Measurements from ENCODE around the gene LGALS9.

DNA sequence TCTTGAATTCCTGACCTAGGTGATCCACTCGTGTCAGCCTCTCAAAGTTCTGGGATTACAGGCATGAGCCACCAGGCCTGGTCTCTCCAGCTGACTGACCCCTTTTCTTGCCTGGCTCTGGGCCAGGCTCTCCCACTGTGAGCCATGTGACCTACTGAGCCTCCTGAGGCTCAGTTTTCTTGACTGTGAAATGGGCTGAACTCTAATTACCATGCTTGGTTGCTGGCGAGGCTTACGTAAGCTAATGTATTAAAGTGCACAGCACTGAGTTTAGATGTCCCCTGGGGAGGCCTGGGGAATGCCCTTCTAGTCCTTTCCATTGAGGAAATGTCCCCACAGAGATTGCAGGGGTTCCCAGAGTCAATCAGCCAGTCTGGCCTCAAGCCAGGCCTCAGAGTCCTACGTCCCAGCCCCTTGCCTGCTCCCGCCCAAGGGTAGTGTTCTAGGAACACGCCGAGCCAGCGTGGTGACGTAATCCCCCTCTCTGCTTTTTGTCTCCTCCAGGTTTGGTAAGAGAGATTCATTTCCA, 45.8 kb upstream of the LGALS9 start:
- TF ChIP-seq, protein P1, sequence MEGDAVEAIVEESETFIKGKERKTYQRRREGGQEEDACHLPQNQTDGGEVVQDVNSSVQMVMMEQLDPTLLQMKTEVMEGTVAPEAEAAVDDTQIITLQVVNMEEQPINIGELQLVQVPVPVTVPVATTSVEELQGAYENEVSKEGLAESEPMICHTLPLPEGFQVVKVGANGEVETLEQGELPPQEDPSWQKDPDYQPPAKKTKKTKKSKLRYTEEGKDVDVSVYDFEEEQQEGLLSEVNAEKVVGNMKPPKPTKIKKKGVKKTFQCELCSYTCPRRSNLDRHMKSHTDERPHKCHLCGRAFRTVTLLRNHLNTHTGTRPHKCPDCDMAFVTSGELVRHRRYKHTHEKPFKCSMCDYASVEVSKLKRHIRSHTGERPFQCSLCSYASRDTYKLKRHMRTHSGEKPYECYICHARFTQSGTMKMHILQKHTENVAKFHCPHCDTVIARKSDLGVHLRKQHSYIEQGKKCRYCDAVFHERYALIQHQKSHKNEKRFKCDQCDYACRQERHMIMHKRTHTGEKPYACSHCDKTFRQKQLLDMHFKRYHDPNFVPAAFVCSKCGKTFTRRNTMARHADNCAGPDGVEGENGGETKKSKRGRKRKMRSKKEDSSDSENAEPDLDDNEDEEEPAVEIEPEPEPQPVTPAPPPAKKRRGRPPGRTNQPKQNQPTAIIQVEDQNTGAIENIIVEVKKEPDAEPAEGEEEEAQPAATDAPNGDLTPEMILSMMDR (IDR thresholded peaks at IDR 0.05; ENCODE audit: borderline replicate concordance, extremely low read depth, low read length, poor library complexity, severe bottlenecking): no peak
- TF ChIP-seq EZH2 (IDR thresholded peaks at IDR 0.05; ENCODE audit: borderline replicate concordance, low read depth, low read length, severe bottlenecking): no peak
